ENCODE measurements around the gene IGFBP5.

- TF ChIP-seq TCF12 (IDR thresholded peaks at IDR 0.05) (no peak), CTCF (IDR thresholded peaks at IDR 0.05) (no peak), EZH2phosphoT487 (IDR thresholded peaks at IDR 0.05; ENCODE audit: borderline replicate concordance, low read depth) (no peak), PBX3 (IDR thresholded peaks at IDR 0.05) (no peak), POLR2AphosphoS5 (IDR thresholded peaks at IDR 0.05; ENCODE audit: low read depth, low read length) (no peak), YY1 (IDR thresholded peaks at IDR 0.05; ENCODE audit: low read depth) (no peak), TAF1 (IDR thresholded peaks at IDR 0.05; ENCODE audit: borderline replicate concordance, low read depth, low read length) (no peak), JUND (IDR thresholded peaks at IDR 0.05) (no peak), FOXM1 (IDR thresholded peaks at IDR 0.05; ENCODE audit: low read depth) (no peak), MAX (IDR thresholded peaks at IDR 0.05; ENCODE audit: low read depth) (no peak), ELF1 (IDR thresholded peaks at IDR 0.05) (no peak), RFX5 (IDR thresholded peaks at IDR 0.05; ENCODE audit: low read length) (no peak)
Observed at GRCh38 chr2:216727346-216728122, 32.2 kb upstream of the IGFBP5 start.
